H9 (cell line): Measurements from ENCODE around the gene DIAPH3. TPM values are rescaled to one million over a fixed set of nuclear protein-coding genes. Genes with fewer than 3 reads are reported as not detected.

Experiments used
- DNase-seq: peaks from one replicate; pipeline ENCODE4 v3.0.0-alpha.2; 2017
- H2AFZ ChIP-seq: one replicate; pipeline ENCODE4 v1.6.1; 2013; ENCODE audit warnings: mild to moderate bottlenecking, low read length, control low read depth, moderate library complexity
- H2AK5ac ChIP-seq: 2 replicates; pipeline ENCODE4 v1.6.1; 2013; ENCODE audit warnings: low read length, control low read depth, mixed read lengths; ENCODE audit not compliant: insufficient read length
- H2BK120ac ChIP-seq: one replicate; pipeline ENCODE4 v1.6.1; 2013; ENCODE audit warnings: low read depth, mild to moderate bottlenecking, low read length, control low read depth, inconsistent platforms; ENCODE audit not compliant: poor library complexity, severe bottlenecking
- H2BK12ac ChIP-seq: 2 replicates; pipeline ENCODE4 v1.6.1; 2013; ENCODE audit warnings: low read length, control low read depth, mixed read lengths, low read depth; ENCODE audit not compliant: insufficient read length
- H2BK15ac ChIP-seq: 2 replicates; pipeline ENCODE4 v1.6.1; 2013; ENCODE audit warnings: low read depth, low read length, control low read depth
- H2BK20ac ChIP-seq: one replicate; pipeline ENCODE4 v1.6.1; 2013; ENCODE audit warnings: low read depth, mild to moderate bottlenecking, low read length, control low read depth, inconsistent platforms; ENCODE audit not compliant: poor library complexity, severe bottlenecking
- H2BK5ac ChIP-seq: 2 replicates; pipeline ENCODE4 v1.6.1; 2013; ENCODE audit warnings: low read length, control low read depth, mixed read lengths; ENCODE audit not compliant: insufficient read length
- H3K14ac ChIP-seq: 2 replicates; pipeline ENCODE4 v1.6.1; 2013; ENCODE audit warnings: low read length, control low read depth; ENCODE audit not compliant: insufficient read depth
- H3K18ac ChIP-seq: 2 replicates; pipeline ENCODE4 v1.6.1; 2013; ENCODE audit warnings: low read depth, mild to moderate bottlenecking, mixed read lengths, low read length, control low read depth; ENCODE audit not compliant: insufficient read length
- H3K23ac ChIP-seq: 2 replicates; pipeline ENCODE4 v1.6.1; 2013; ENCODE audit warnings: low read length, control low read depth, mixed read lengths, low read depth; ENCODE audit not compliant: insufficient read length
- H3K23me2 ChIP-seq: 2 replicates; pipeline ENCODE4 v1.6.1; 2013; ENCODE audit warnings: low read depth, mild to moderate bottlenecking, mixed read lengths, low read length, control low read depth; ENCODE audit not compliant: insufficient read length, poor library complexity, severe bottlenecking
- H3K27ac ChIP-seq: 2 replicates; pipeline ENCODE4 v1.5.1; 2013; ENCODE audit warnings: low read length, control low read depth, mixed read lengths, low read depth; ENCODE audit not compliant: insufficient read length
- H3K27me3 ChIP-seq: 2 replicates; pipeline ENCODE4 v1.6.1; 2013; ENCODE audit warnings: low read length, control low read depth, inconsistent platforms; ENCODE audit not compliant: insufficient read depth
- H3K4ac ChIP-seq: 2 replicates; pipeline ENCODE4 v1.6.1; 2013; ENCODE audit warnings: low read depth, mild to moderate bottlenecking, control low read depth, inconsistent platforms, low read length, moderate library complexity
- H3K4me1 ChIP-seq: 2 replicates; pipeline ENCODE4 v1.6.1; 2013; ENCODE audit warnings: low read length, control low read depth, inconsistent platforms; ENCODE audit not compliant: insufficient read depth
- H3K4me2 ChIP-seq: 2 replicates; pipeline ENCODE4 v1.6.1; 2013; ENCODE audit warnings: low read length, control low read depth, mixed read lengths; ENCODE audit not compliant: insufficient read length, insufficient read depth
- H3K56ac ChIP-seq: 2 replicates; pipeline ENCODE4 v1.6.1; 2013; ENCODE audit warnings: low read depth, mild to moderate bottlenecking, mixed read lengths, low read length, control low read depth; ENCODE audit not compliant: insufficient read length
- H3K79me1 ChIP-seq: 2 replicates; pipeline ENCODE4 v1.6.1; 2013; ENCODE audit warnings: low read depth, mild to moderate bottlenecking, moderate library complexity, low read length, control low read depth, inconsistent platforms; ENCODE audit not compliant: insufficient read depth, poor library complexity, severe bottlenecking
- H3K79me2 ChIP-seq: 2 replicates; pipeline ENCODE4 v1.6.1; 2013; ENCODE audit warnings: low read length, control low read depth, inconsistent platforms; ENCODE audit not compliant: insufficient read depth
- H3K9ac ChIP-seq: 2 replicates; pipeline ENCODE4 v1.6.1; 2013; ENCODE audit warnings: low read length, control low read depth, mixed read lengths; ENCODE audit not compliant: insufficient read length; ENCODE audit errors: extremely low read depth
- H3K9me3 ChIP-seq: one replicate; pipeline ENCODE4 v1.6.1; 2013; ENCODE audit warnings: low read depth, low read length, inconsistent platforms; ENCODE audit not compliant: control insufficient read depth
- H3T11ph ChIP-seq: one replicate; pipeline ENCODE4 v1.6.1; 2013; ENCODE audit warnings: mild to moderate bottlenecking, low read length, control low read depth, inconsistent platforms
- H4K20me1 ChIP-seq: one replicate; pipeline ENCODE4 v1.6.1; 2013; ENCODE audit not compliant: control insufficient read depth, insufficient read length, insufficient read depth
- H4K5ac ChIP-seq: 2 replicates; pipeline ENCODE4 v1.6.1; 2013; ENCODE audit warnings: low read depth, mild to moderate bottlenecking, mixed read lengths, low read length, control low read depth; ENCODE audit not compliant: insufficient read length
- H4K8ac ChIP-seq: replicated peaks from 2 replicates; pipeline ENCODE4 v1.6.1; 2013; ENCODE audit warnings: low read length, control low read depth, mixed read lengths, low read depth; ENCODE audit not compliant: insufficient read length
- H4K91ac ChIP-seq: 2 replicates; pipeline ENCODE4 v1.6.1; 2013; ENCODE audit warnings: low read depth, mild to moderate bottlenecking, moderate library complexity, mixed read lengths, low read length, control low read depth; ENCODE audit not compliant: insufficient read length
- H3K27ac Mint-ChIP-seq, 3 experiments: 2 replicates in 2 of 3; 3 replicates in 1 of 3; pipeline ENCODE4 v1.8.0; 2020 to 2021; ENCODE audit warnings: mixed read lengths in 3 of 3, mild to moderate bottlenecking in 1 of 3, moderate library complexity in 1 of 3
- H3K27me3 Mint-ChIP-seq: 2 replicates; pipeline ENCODE4 v1.8.0; 2021; ENCODE audit warnings: low read depth, mild to moderate bottlenecking, moderate library complexity, mixed read lengths
- H3K36me3 Mint-ChIP-seq, 3 experiments: 2 replicates in 2 of 3; 3 replicates in 1 of 3; pipeline ENCODE4 v1.8.0; 2020 to 2021; ENCODE audit warnings: low read depth in 3 of 3, mixed read lengths in 3 of 3; ENCODE audit not compliant: insufficient read depth in 1 of 3
- H3K4me1 Mint-ChIP-seq, 2 experiments: 2 replicates each; pipeline ENCODE4 v1.8.0; 2020; ENCODE audit warnings: mixed read lengths in 2 of 2
- H3K4me3 Mint-ChIP-seq, 2 experiments: 2 replicates in 1 of 2; 3 replicates in 1 of 2; pipeline ENCODE4 v1.8.0; 2020 to 2021; ENCODE audit warnings: mild to moderate bottlenecking in 2 of 2, mixed read lengths in 2 of 2, moderate library complexity in 1 of 2
- H3K9me3 Mint-ChIP-seq, 2 experiments: 2 replicates in 1 of 2; 3 replicates in 1 of 2; pipeline ENCODE4 v1.8.0; 2020; ENCODE audit warnings: mild to moderate bottlenecking in 2 of 2, mixed read lengths in 2 of 2, moderate library complexity in 1 of 2
- CTCF ChIP-seq: fragments of 200-600 bp; sonication (generic); conservative IDR thresholded peaks from 3 replicates; pipeline ENCODE4 v1.8.0; 2021; ENCODE audit warnings: antibody characterized with exemption, mild to moderate bottlenecking
- WGBS: extraction: QIAGEN DNeasy Blood & Tissue Kit; methylation state at CpG from one replicate; pipeline ENCODE4 v1.1.7; 2013; ENCODE audit warnings: missing lambda C conversion rate, low lambda C conversion rate, mixed read lengths; ENCODE audit not compliant: insufficient read length; ENCODE audit errors: extremely low coverage; 5-methylcytosine and 5-hydroxymethylcytosine counted together
- total RNA-seq: library from RNA; stranded (reverse); gene quantifications from 2 replicates; pipeline ENCODE4 v1.2.1, GENCODE V29; 2021

DIAPH3 gene
- total RNA-seq, 1 experiment from 2014 or later, result 23.1 TPM

- H2BK20ac ChIP-seq, result no peak overlapping the region
- no peaks in the 10 kb centered on the region for H3K23me2 ChIP-seq
- H3T11ph ChIP-seq, result no peak overlapping the region
- no peaks in the 10 kb centered on the region for H3K9me3 ChIP-seq
- no peaks in the 10 kb centered on the region for H4K20me1 ChIP-seq
- H2BK15ac ChIP-seq, result no peak overlapping the region
- H2BK12ac ChIP-seq, result no peak overlapping the region
- Mint-ChIP-seq H3K4me3 (no peak overlapping the region), H3K27ac (peak overlapping the region in 2 of 3 experiments; percentile 4 to 9; a peak in 2 of 7 replicates), H3K36me3 (peaks cover 0 to 3% (median 3%) of the 10 kb centered on the region in 3 experiments; a peak in 2 of 7 replicates), H3K27me3 (no peaks in the 10 kb centered on the region), H3K4me1 (peaks cover 7 to 9% of the 10 kb centered on the region in 2 experiments), H3K9me3 (no peaks in the 10 kb centered on the region)
- no peak overlapping the region for H2AFZ ChIP-seq
- no peak overlapping the region for H2BK5ac ChIP-seq
- H3K56ac ChIP-seq, result no peak overlapping the region
- no peaks in the 10 kb centered on the region for H3K79me2 ChIP-seq
- H4K8ac ChIP-seq, result no peak overlapping the region
- no peak overlapping the region for H2AK5ac ChIP-seq
- H3K27me3 ChIP-seq, result no peaks in the 10 kb centered on the region
- DNase-seq, result no peak
- no CpG with 5 or more reads among the region's 2 CpGs for WGBS
- H3K9ac ChIP-seq, result no peak overlapping the region
- H3K27ac ChIP-seq, result no peak overlapping the region
- no peaks in the 10 kb centered on the region for H3K79me1 ChIP-seq
- no peak overlapping the region for H4K91ac ChIP-seq
- TF ChIP-seq CTCF, result no peak
- H3K23ac ChIP-seq, result no peak overlapping the region
- no peaks in the 10 kb centered on the region; the same call in 1 of the 2 replicates for H3K4me1 ChIP-seq
- H4K5ac ChIP-seq, result no peak overlapping the region
- H3K4ac ChIP-seq, result no peak overlapping the region
- no peak overlapping the region for H3K4me2 ChIP-seq
- H2BK120ac ChIP-seq, result no peak overlapping the region
- H3K18ac ChIP-seq, result no peak overlapping the region
- no peak overlapping the region for H3K14ac ChIP-seq
Measured at GRCh38 chr13:59877933-59878332, 285.8 kb downstream of the DIAPH3 start.
